HEK293T (cell line): ENCODE measurements around the gene IGF2.

Experiments used
- ARNT ChIP-seq: fragments of 450-650 bp; IDR thresholded peaks from 2 replicates; pipeline ENCODE4 v1.6.1; 2017; ENCODE audit warnings: mild to moderate bottlenecking
- BHLHE40 ChIP-seq: fragments of 450-650 bp; IDR thresholded peaks from 2 replicates; pipeline ENCODE4 v1.6.1; 2016; ENCODE audit warnings: mild to moderate bottlenecking, moderate library complexity, borderline replicate concordance
- ELF4 ChIP-seq: fragments of 450-650 bp; IDR thresholded peaks from 2 replicates; pipeline ENCODE4 v1.6.1; 2017; ENCODE audit warnings: antibody characterized with exemption
- FOXA1 ChIP-seq: fragments of 450-650 bp; IDR thresholded peaks from 2 replicates; pipeline ENCODE4 v1.6.1; 2016; ENCODE audit warnings: mild to moderate bottlenecking
- FOXK2 ChIP-seq: fragments of 450-650 bp; IDR thresholded peaks from 2 replicates; pipeline ENCODE4 v1.6.1; 2016; ENCODE audit warnings: mild to moderate bottlenecking
- FOXM1 ChIP-seq: fragments of 450-650 bp; IDR thresholded peaks from 2 replicates; pipeline ENCODE4 v1.6.1; 2017; ENCODE audit warnings: mild to moderate bottlenecking, borderline replicate concordance
- HDGF ChIP-seq: fragments of 450-650 bp; IDR thresholded peaks from 2 replicates; pipeline ENCODE4 v1.6.1; 2017; ENCODE audit warnings: antibody characterized with exemption, borderline replicate concordance
- LEF1 ChIP-seq: fragments of 450-650 bp; IDR thresholded peaks from 2 replicates; pipeline ENCODE4 v1.6.1; 2017; ENCODE audit warnings: mild to moderate bottlenecking, borderline replicate concordance
- NFRKB ChIP-seq: fragments of 450-650 bp; IDR thresholded peaks from 2 replicates; pipeline ENCODE4 v1.6.1; 2016; ENCODE audit warnings: mild to moderate bottlenecking, moderate library complexity
- SP1 ChIP-seq: fragments of 450-650 bp; IDR thresholded peaks from 2 replicates; pipeline ENCODE4 v1.6.1; 2017
- SUZ12 ChIP-seq: fragments of 450-650 bp; IDR thresholded peaks from 2 replicates; pipeline ENCODE4 v1.6.1; 2016; ENCODE audit warnings: mild to moderate bottlenecking
- TARDBP ChIP-seq: fragments of 450-650 bp; IDR thresholded peaks from 2 replicates; pipeline ENCODE4 v1.6.1; 2016
- ZNF384 ChIP-seq: fragments of 450-650 bp; IDR thresholded peaks from 2 replicates; pipeline ENCODE4 v1.6.1; 2016
- TF ChIP-seq, protein P1 (sequence below): fragments of 450-650 bp; IDR thresholded peaks from 2 replicates; pipeline ENCODE4 v1.6.1; 2016

DNA sequence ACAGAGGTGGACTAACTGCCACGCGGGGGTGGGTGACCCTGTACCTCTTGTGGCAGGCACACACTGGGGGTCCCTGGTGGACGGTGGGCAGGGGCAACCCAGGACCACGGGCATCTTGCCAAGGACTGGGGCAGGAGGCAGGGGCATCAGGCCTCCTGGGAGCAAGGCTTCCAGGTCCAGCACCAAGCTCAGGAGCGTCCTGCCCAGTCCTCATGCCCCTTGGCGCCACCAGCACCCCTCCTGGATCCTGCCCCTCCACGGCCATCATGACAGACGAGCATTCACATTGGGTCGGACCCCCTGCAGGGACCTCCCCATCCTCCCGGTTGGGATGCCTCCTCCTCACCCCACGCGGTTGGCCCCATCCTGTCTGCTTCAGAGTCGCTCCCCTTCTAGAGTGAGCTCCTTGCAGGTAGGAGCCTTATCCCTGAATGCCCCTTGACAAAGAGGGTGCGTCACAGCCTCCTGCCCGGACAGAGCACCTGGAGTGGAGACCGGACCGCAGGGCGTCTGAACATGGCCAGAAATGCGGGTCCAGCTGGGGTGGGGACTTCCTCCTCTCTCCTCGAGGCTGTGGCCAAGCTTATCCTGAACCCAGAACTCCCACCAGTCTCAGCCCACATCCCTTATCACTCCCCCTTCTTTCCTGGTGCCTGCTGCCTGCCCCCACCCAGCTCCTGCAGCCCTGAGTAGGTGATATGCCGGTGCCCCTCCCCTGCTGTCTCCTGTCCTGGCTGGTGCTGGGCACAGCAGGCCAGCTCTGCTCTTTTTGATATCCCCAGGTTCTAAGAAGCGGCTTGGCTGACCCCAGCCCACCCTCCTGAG lies 40.3 kb downstream of the IGF2 start:
- no peak for TF ChIP-seq SP1
- TF ChIP-seq FOXK2 = no peak
- no peak for TF ChIP-seq BHLHE40
- TF ChIP-seq FOXM1 = no peak
- TF ChIP-seq TARDBP = no peak
- TF ChIP-seq SUZ12 = no peak
- no peak for TF ChIP-seq ZNF384
- TF ChIP-seq HDGF = no peak
- no peak for TF ChIP-seq ELF4
- TF ChIP-seq NFRKB = no peak
- TF ChIP-seq ARNT = no peak
- TF ChIP-seq FOXA1 = no peak
- TF ChIP-seq, protein P1, sequence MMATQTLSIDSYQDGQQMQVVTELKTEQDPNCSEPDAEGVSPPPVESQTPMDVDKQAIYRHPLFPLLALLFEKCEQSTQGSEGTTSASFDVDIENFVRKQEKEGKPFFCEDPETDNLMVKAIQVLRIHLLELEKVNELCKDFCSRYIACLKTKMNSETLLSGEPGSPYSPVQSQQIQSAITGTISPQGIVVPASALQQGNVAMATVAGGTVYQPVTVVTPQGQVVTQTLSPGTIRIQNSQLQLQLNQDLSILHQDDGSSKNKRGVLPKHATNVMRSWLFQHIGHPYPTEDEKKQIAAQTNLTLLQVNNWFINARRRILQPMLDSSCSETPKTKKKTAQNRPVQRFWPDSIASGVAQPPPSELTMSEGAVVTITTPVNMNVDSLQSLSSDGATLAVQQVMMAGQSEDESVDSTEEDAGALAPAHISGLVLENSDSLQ = no peak
- TF ChIP-seq LEF1 = no peak
